Right ventricle myocardium superior (tissue), 1 donor: ENCODE data around the gene USP47. TPM values are rescaled to one million over a fixed set of nuclear protein-coding genes. Genes with fewer than 3 reads are reported as not detected.

Source experiments
- ATAC-seq: fragments of 200-7000 bp; cut with Tn5 transposase; one replicate; pipeline ENCODE4 v1.9.1; 2020; ENCODE audit warnings: mild to moderate bottlenecking; ENCODE audit not compliant: poor library complexity
- DNase-seq: peaks from one replicate; pipeline ENCODE4 v3.0.0-alpha.2; 2020
- intact Hi-C: fragments of 100-400 bp; cut with DNase I; formaldehyde crosslinking; loops from one replicate; pipeline ENCODE4 v1.11.2; 2022
- total RNA-seq: library from RNA; stranded (reverse); fragmentation: NEBNext Ultra II Directional; extraction: Animal tissue kit (Norgen Biotek cat#: 25700); gene quantifications from one replicate; pipeline ENCODE4 v1.2.1, GENCODE V29; 2021
- donor health status: DM: no; HTN: yes; CAD: no; lungs with severe emphysema.

USP47 gene
- total RNA-seq, 1 donor from 2014 or later, result 49.0 TPM

- DNase-seq, result no peak
- ATAC-seq, result no peak
- intact Hi-C loops, result no loop called here
Observed at GRCh38 chr11:11901929-11902328, 60.2 kb downstream of the USP47 start.

GRCh38 chr11:11909727-11910126, 68.0 kb downstream of the USP47 start:
- intact Hi-C loops, result no loop called here
- DNase-seq, result no peak
- no peak for ATAC-seq

- ATAC-seq (no peak), DNase-seq (no peak)
- intact Hi-C loops, result no loop called here
Observed at GRCh38 chr11:11910541-11910940, 68.8 kb downstream of the USP47 start.

GRCh38 chr11:11913395-11913794, 71.6 kb downstream of the USP47 start:
- intact Hi-C loops, result no loop called here
- ATAC-seq, result no peak
- no peak for DNase-seq

- ATAC-seq (no peak), DNase-seq (no peak)
- intact Hi-C loops, result no loop called here
Observed at GRCh38 chr11:11915625-11916024, 73.9 kb downstream of the USP47 start.

GRCh38 chr11:11916981-11917399, 75.2 kb downstream of the USP47 start:
- intact Hi-C loops, result no loop called here
- ATAC-seq (peak; percentile 51), DNase-seq (no peak)

GRCh38 chr11:11923828-11924227, 82.1 kb downstream of the USP47 start:
- intact Hi-C loops, result no loop called here
- DNase-seq, result no peak

GRCh38 chr11:11929920-11930319, 88.1 kb downstream of the USP47 start:
- intact Hi-C loops, result loop anchor here (2.0 to 5.0 kb wide), 2 partner anchors 115 to 352 kb away; no protein-coding TSS in a partner anchor
- DNase-seq (no peak), ATAC-seq (no peak)

More at GRCh38 chr11:11923828-11924227, 82.1 kb downstream of the USP47 start:
- ATAC-seq, result peak; percentile 41

GRCh38 chr11:11931461-11932055, 89.8 kb downstream of the USP47 start:
- intact Hi-C loops, result no loop called here
- DNase-seq, result no peak

GRCh38 chr11:11935536-11935935, 93.8 kb downstream of the USP47 start:
- DNase-seq (no peak), ATAC-seq (no peak)
- intact Hi-C loops, result no loop called here

More at GRCh38 chr11:11931461-11932055, 89.8 kb downstream of the USP47 start:
- ATAC-seq, result peak; percentile 84

GRCh38 chr11:11937433-11937832, 95.7 kb downstream of the USP47 start:
- no peak for ATAC-seq
- intact Hi-C loops, result no loop called here
- DNase-seq, result no peak

GRCh38 chr11:11937957-11938356, 96.2 kb downstream of the USP47 start:
- no peak for DNase-seq
- ATAC-seq, result no peak
- intact Hi-C loops, result no loop called here

GRCh38 chr11:11940551-11940950, 98.8 kb downstream of the USP47 start:
- DNase-seq (no peak), ATAC-seq (no peak)
- intact Hi-C loops, result no loop called here

- intact Hi-C loops, result no loop called here
- no peak for DNase-seq
- no peak for ATAC-seq
Observed at GRCh38 chr11:11942668-11943067, 100.9 kb downstream of the USP47 start.

GRCh38 chr11:11944444-11944843, 102.7 kb downstream of the USP47 start:
- no peak for ATAC-seq
- intact Hi-C loops, result no loop called here
- no peak for DNase-seq

GRCh38 chr11:11946180-11946579, 104.4 kb downstream of the USP47 start:
- ATAC-seq (no peak), DNase-seq (no peak)
- intact Hi-C loops, result no loop called here

GRCh38 chr11:11946878-11947277, 105.1 kb downstream of the USP47 start:
- DNase-seq (no peak), ATAC-seq (no peak)
- intact Hi-C loops, result no loop called here

GRCh38 chr11:11947825-11948224, 106.1 kb downstream of the USP47 start:
- DNase-seq, result no peak
- ATAC-seq, result no peak
- intact Hi-C loops, result no loop called here

- DNase-seq (no peak), ATAC-seq (peak; percentile 35)
- intact Hi-C loops, result no loop called here
Observed at GRCh38 chr11:11948242-11948947, 106.6 kb downstream of the USP47 start.

GRCh38 chr11:11949482-11949881, 107.7 kb downstream of the USP47 start:
- intact Hi-C loops, result no loop called here
- ATAC-seq (no peak), DNase-seq (no peak)
